Osteoblast (primary cell): ENCODE data around the gene PRMT7. TPM values are rescaled to one million over a fixed set of nuclear protein-coding genes. Genes with fewer than 3 reads are reported as not detected.

Source experiments
- DNase-seq: peaks from one replicate; pipeline ENCODE4 v3.0.0; 2011; ENCODE audit warnings: low spot score, mixed read lengths; ENCODE audit not compliant: insufficient read length; ENCODE audit errors: missing footprints
- H2AFZ ChIP-seq: 2 replicates; pipeline ENCODE4 v1.6.0; 2011; ENCODE audit warnings: mild to moderate bottlenecking, low read length
- H3K27ac ChIP-seq: 2 replicates; pipeline ENCODE4 v1.5.1; 2011; ENCODE audit warnings: mild to moderate bottlenecking, low read depth, low read length, moderate library complexity
- H3K27me3 ChIP-seq: 2 replicates; pipeline ENCODE4 v1.6.0; 2012; ENCODE audit warnings: mild to moderate bottlenecking, control low read depth, inconsistent platforms, low read length, moderate library complexity; ENCODE audit not compliant: insufficient read depth
- H3K36me3 ChIP-seq: 2 replicates; pipeline ENCODE4 v1.5.1; 2011; ENCODE audit warnings: mild to moderate bottlenecking, low read length, control low read depth, moderate library complexity; ENCODE audit not compliant: insufficient read depth
- H3K4me1 ChIP-seq: 2 replicates; pipeline ENCODE4 v1.5.1; 2011; ENCODE audit warnings: mild to moderate bottlenecking, low read length, control low read depth, moderate library complexity; ENCODE audit not compliant: insufficient read depth
- H3K4me2 ChIP-seq: 2 replicates; pipeline ENCODE4 v1.6.0; 2011; ENCODE audit warnings: mild to moderate bottlenecking, low read length; ENCODE audit not compliant: insufficient read depth
- H3K4me3 ChIP-seq: fragments of 200-600 bp; sonication (generic); 3 replicates; pipeline ENCODE4 v1.5.1; 2012; ENCODE audit warnings: mild to moderate bottlenecking, low read length, inconsistent platforms; ENCODE audit not compliant: insufficient read depth
- H3K79me2 ChIP-seq: 2 replicates; pipeline ENCODE4 v1.6.0; 2012; ENCODE audit warnings: mild to moderate bottlenecking, low read length, control low read depth, inconsistent platforms; ENCODE audit not compliant: insufficient read depth
- H3K9me3 ChIP-seq: 2 replicates; pipeline ENCODE4 v1.5.1; 2011; ENCODE audit warnings: low read depth, low read length, control low read depth
- H4K20me1 ChIP-seq: 2 replicates; pipeline ENCODE4 v1.6.0; 2012; ENCODE audit warnings: mild to moderate bottlenecking, low read length, control low read depth; ENCODE audit not compliant: insufficient read depth
- total RNA-seq: library from RNA; depleted of rRNA; stranded (reverse); fragments of >200 nt; gene quantifications from 2 replicates; pipeline ENCODE4 v1.2.3, GENCODE V29; 2012
- TF ChIP-seq, protein P1 (sequence below): IDR thresholded peaks from 2 replicates; pipeline ENCODE4 v1.5.1; 2011; ENCODE audit warnings: mild to moderate bottlenecking, low read depth, low read length, moderate library complexity; ENCODE audit errors: extremely low read depth

Gene PRMT7
- total RNA-seq, 1 donor, result 36.9 TPM

GRCh38 chr16:68332411-68333121, 21.7 kb downstream of the PRMT7 start:
- DNase-seq, result no peak
- Histone ChIP-seq H3K27me3 (no peaks in the 10 kb centered on the region), H3K4me2 (peak overlapping the region; percentile 4)

DNA sequence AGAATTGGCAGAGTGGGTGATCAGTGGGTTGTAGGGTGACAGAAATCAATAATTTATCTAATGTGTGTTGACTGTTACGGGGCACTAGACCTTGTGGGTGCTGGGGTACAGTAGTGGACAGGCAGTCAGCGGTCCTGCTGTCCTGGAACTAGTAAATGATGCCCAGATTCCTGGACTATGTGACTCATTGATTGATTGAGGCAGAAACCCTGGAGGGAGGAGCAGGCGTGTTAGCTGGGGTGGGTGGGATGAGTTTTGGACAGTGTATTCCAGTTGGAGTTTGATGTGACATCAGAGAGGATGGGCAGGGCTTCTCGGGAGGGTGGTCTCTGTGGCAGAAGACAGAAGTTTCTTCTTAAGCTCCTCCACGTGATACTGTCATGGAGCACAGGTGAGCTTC, 24.4 kb downstream of the PRMT7 start:
- peak; percentile 94 for DNase-seq
- Histone ChIP-seq H3K27me3 (no peaks in the 10 kb centered on the region), H3K4me3 (no peak overlapping the region), H3K4me1 (peaks cover 42% of the 10 kb centered on the region), H3K4me2 (no peak overlapping the region), H3K36me3 (peaks cover 33% of the 10 kb centered on the region), H3K79me2 (no peaks in the 10 kb centered on the region), H3K27ac (peak overlapping the region; percentile 89), H3K9me3 (no peaks in the 10 kb centered on the region), H4K20me1 (no peaks in the 10 kb centered on the region), H2AFZ (no peak overlapping the region)
- TF ChIP-seq, protein P1, sequence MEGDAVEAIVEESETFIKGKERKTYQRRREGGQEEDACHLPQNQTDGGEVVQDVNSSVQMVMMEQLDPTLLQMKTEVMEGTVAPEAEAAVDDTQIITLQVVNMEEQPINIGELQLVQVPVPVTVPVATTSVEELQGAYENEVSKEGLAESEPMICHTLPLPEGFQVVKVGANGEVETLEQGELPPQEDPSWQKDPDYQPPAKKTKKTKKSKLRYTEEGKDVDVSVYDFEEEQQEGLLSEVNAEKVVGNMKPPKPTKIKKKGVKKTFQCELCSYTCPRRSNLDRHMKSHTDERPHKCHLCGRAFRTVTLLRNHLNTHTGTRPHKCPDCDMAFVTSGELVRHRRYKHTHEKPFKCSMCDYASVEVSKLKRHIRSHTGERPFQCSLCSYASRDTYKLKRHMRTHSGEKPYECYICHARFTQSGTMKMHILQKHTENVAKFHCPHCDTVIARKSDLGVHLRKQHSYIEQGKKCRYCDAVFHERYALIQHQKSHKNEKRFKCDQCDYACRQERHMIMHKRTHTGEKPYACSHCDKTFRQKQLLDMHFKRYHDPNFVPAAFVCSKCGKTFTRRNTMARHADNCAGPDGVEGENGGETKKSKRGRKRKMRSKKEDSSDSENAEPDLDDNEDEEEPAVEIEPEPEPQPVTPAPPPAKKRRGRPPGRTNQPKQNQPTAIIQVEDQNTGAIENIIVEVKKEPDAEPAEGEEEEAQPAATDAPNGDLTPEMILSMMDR, result no peak

More at GRCh38 chr16:68332411-68333121, 21.7 kb downstream of the PRMT7 start:
- Histone ChIP-seq H3K27ac (peak overlapping the region; percentile 91), H3K36me3 (peaks cover 11% of the 10 kb centered on the region), H4K20me1 (no peaks in the 10 kb centered on the region), H3K4me3 (no peak overlapping the region), H3K79me2 (no peaks in the 10 kb centered on the region), H3K9me3 (no peaks in the 10 kb centered on the region), H3K4me1 (peaks cover 42% of the 10 kb centered on the region), H2AFZ (no peak overlapping the region)
- TF ChIP-seq, protein P1, result no peak

GRCh38 chr16:68338326-68339119, 27.7 kb downstream of the PRMT7 start:
- TF ChIP-seq, protein P1, result no peak
- H3K79me2 ChIP-seq, result no peaks in the 10 kb centered on the region
- H4K20me1 ChIP-seq, result no peaks in the 10 kb centered on the region
- H3K36me3 ChIP-seq, result peaks cover 52% of the 10 kb centered on the region
- H3K4me1 ChIP-seq, result peaks cover 17% of the 10 kb centered on the region
- no peaks in the 10 kb centered on the region for H3K27me3 ChIP-seq
- no peak overlapping the region for H3K4me3 ChIP-seq
- H3K4me2 ChIP-seq, result no peak overlapping the region
- H3K27ac ChIP-seq, result no peak overlapping the region
- no peak for DNase-seq
- no peak overlapping the region for H2AFZ ChIP-seq
- peaks cover 2% of the 10 kb centered on the region for H3K9me3 ChIP-seq

- Histone ChIP-seq H3K27me3 (no peaks in the 10 kb centered on the region), H4K20me1 (no peaks in the 10 kb centered on the region), H3K9me3 (peaks cover 2% of the 10 kb centered on the region), H3K36me3 (peaks cover 54% of the 10 kb centered on the region), H3K4me1 (peaks cover 10% of the 10 kb centered on the region), H3K4me3 (no peak overlapping the region), H2AFZ (no peak overlapping the region), H3K79me2 (no peaks in the 10 kb centered on the region), H3K27ac (no peak overlapping the region), H3K4me2 (no peak overlapping the region)
- DNase-seq, result no peak
- TF ChIP-seq, protein P1, result no peak
Measured at GRCh38 chr16:68339214-68339613, 28.4 kb downstream of the PRMT7 start.
